ENCODE results near the gene VAC14.

- TF ChIP-seq POLR2A (IDR thresholded peaks at IDR 0.05) = no peak
- no peak for TF ChIP-seq CTCF (IDR thresholded peaks at IDR 0.05)
Observed at GRCh38 chr16:70675851-70676513, 125.0 kb downstream of the VAC14 start.

Data from esophagus squamous epithelium (tissue), 4 donors.